CD14-positive monocyte (primary cell): ENCODE results near the gene SP110. TPM values are rescaled to one million over a fixed set of nuclear protein-coding genes. Genes with fewer than 3 reads are reported as not detected.
A peak's percentile ranks its signal among the peaks of the same experiment; 100 is the strongest.

ENCODE experiments used
- DNase-seq, 3 donors: peaks; one replicate each; pipeline ENCODE4 v3.0.0-alpha.2; 2011 to 2022
- H2AFZ ChIP-seq: 2 replicates; pipeline ENCODE4 v1.6.0; 2012; ENCODE audit warnings: mild to moderate bottlenecking, low read depth, low read length, inconsistent platforms; ENCODE audit not compliant: insufficient read depth, poor library complexity, severe bottlenecking
- H3K27ac ChIP-seq, 2 donors: 1 replicate in 1 of 2; 2 replicates in 1 of 2; pipeline ENCODE4 v1.5.1; 2012 to 2013; ENCODE audit warnings: low read length in 2 of 2, control low read depth in 1 of 2, inconsistent platforms in 1 of 2, low read depth in 1 of 2, mild to moderate bottlenecking in 1 of 2
- H3K27me3 ChIP-seq, 2 donors: one replicate each; pipeline versions ENCODE4 v1.6.0 to v1.6.1; 2011 to 2013; ENCODE audit warnings: low read length in 2 of 2; ENCODE audit not compliant: control insufficient read depth in 2 of 2, insufficient read depth in 2 of 2
- H3K36me3 ChIP-seq, 2 donors: replicated peaks in 1 of 2; 1 replicate in 1 of 2; 2 replicates in 1 of 2; pipeline versions ENCODE4 v1.5.1 to v1.6.1; 2012 to 2013; ENCODE audit warnings: low read length in 2 of 2, control low read depth in 1 of 2, inconsistent platforms in 1 of 2, mild to moderate bottlenecking in 1 of 2; ENCODE audit not compliant: insufficient read depth in 2 of 2, control insufficient read depth in 1 of 2
- H3K4me1 ChIP-seq, 2 donors: 1 replicate in 1 of 2; 2 replicates in 1 of 2; pipeline versions ENCODE4 v1.5.1 to v1.6.1; 2012 to 2013; ENCODE audit warnings: low read length in 2 of 2, control low read depth in 1 of 2, inconsistent platforms in 1 of 2, mild to moderate bottlenecking in 1 of 2, moderate library complexity in 1 of 2; ENCODE audit not compliant: insufficient read depth in 2 of 2, control insufficient read depth in 1 of 2
- H3K4me2 ChIP-seq: replicated peaks from 2 replicates; pipeline ENCODE3; 2012; ENCODE audit warnings: low read length, moderate library complexity, mild to moderate bottlenecking; ENCODE audit not compliant: poor library complexity, severe bottlenecking; ENCODE audit errors: extremely low read depth
- H3K4me3 ChIP-seq, 3 experiments: fragments of 200-600 bp in 1 of 3; sonication (generic) in 1 of 3; replicated peaks in 1 of 3; 1 replicate in 2 of 3; 2 replicates in 1 of 3; pipeline ENCODE4 v1.5.1; 2011 to 2013; ENCODE audit warnings: low read length in 3 of 3, mild to moderate bottlenecking in 3 of 3, control low read depth in 2 of 3, low read depth in 2 of 3, inconsistent platforms in 1 of 3, moderate library complexity in 1 of 3
- H3K79me2 ChIP-seq: 2 replicates; pipeline ENCODE4 v1.6.0; 2012; ENCODE audit warnings: mild to moderate bottlenecking, control low read depth, inconsistent platforms, low read length, moderate library complexity; ENCODE audit not compliant: insufficient read depth
- H3K9ac ChIP-seq: 2 replicates; pipeline ENCODE4 v1.6.0; 2017; ENCODE audit warnings: low read length, mild to moderate bottlenecking; ENCODE audit not compliant: insufficient read depth, poor library complexity, severe bottlenecking
- H3K9me3 ChIP-seq, 2 donors: replicated peaks in 1 of 2; 1 replicate in 1 of 2; 2 replicates in 1 of 2; pipeline versions ENCODE4 v1.5.1 to v1.6.1; 2012 to 2013; ENCODE audit warnings: low read length in 2 of 2, control low read depth in 1 of 2; ENCODE audit not compliant: control insufficient read depth in 1 of 2, insufficient read depth in 1 of 2
- H4K20me1 ChIP-seq: 2 replicates; pipeline ENCODE4 v1.6.0; 2012; ENCODE audit warnings: mild to moderate bottlenecking, low read length, control low read depth, moderate library complexity; ENCODE audit not compliant: insufficient read depth
- H3K27ac Mint-ChIP-seq, 7 donors: one replicate each; pipeline ENCODE4 v1.8.0; 2020; ENCODE audit warnings: mild to moderate bottlenecking in 7 of 7, mixed read lengths in 7 of 7, moderate library complexity in 6 of 7, inconsistent platforms in 2 of 7
- H3K27me3 Mint-ChIP-seq, 3 donors: one replicate each; pipeline ENCODE4 v1.8.0; 2021 to 2022; ENCODE audit warnings: low read depth in 3 of 3, mild to moderate bottlenecking in 3 of 3, mixed read lengths in 3 of 3, moderate library complexity in 3 of 3, inconsistent platforms in 1 of 3
- H3K36me3 Mint-ChIP-seq, 2 donors: one replicate each; pipeline ENCODE4 v1.8.0; 2020; ENCODE audit warnings: mixed read lengths in 2 of 2, inconsistent platforms in 1 of 2, mild to moderate bottlenecking in 1 of 2
- H3K4me1 Mint-ChIP-seq: one replicate; pipeline ENCODE4 v1.8.0; 2020; ENCODE audit warnings: mild to moderate bottlenecking, mixed read lengths
- H3K4me3 Mint-ChIP-seq, 2 donors: one replicate each; pipeline ENCODE4 v1.8.0; 2020; ENCODE audit warnings: mild to moderate bottlenecking in 2 of 2, mixed read lengths in 2 of 2, moderate library complexity in 1 of 2
- H3K9me3 Mint-ChIP-seq, 7 donors: one replicate each; pipeline ENCODE4 v1.8.0; 2020 to 2022; ENCODE audit warnings: mixed read lengths in 7 of 7, mild to moderate bottlenecking in 6 of 7, moderate library complexity in 6 of 7, inconsistent platforms in 2 of 7
- WGBS: methylation state at CpG from one replicate; pipeline ENCODE4 v1.1.5; 2013; ENCODE audit warnings: missing lambda C conversion rate; ENCODE audit not compliant: insufficient coverage; 5-methylcytosine and 5-hydroxymethylcytosine counted together
- intact Hi-C, 2 donors: fragments of 100-400 bp; cut with micrococcal nuclease; formaldehyde crosslinking; loops; one replicate each; pipeline versions ENCODE4 v1.15.0 to v1.15.1; 2023
- polyA plus RNA-seq, 3 donors: library from polyadenylated mRNA; depleted of rRNA in 1 of 3; unstranded in 2 of 3; stranded (reverse) in 1 of 3; fragments of 300-500 nt in 2 of 3; fragments of >200 nt in 1 of 3; fragmentation: Illumina TruSeq in 2 of 3; gene quantifications; 1 replicate in 2 of 3; 2 replicates in 1 of 3; pipeline ENCODE4 v1.2.3, GENCODE V29; 2012 to 2021
- TF ChIP-seq, protein P1 (sequence below): fragments of 200-600 bp; IDR thresholded peaks from one replicate; pipeline ENCODE4 v1.8.0; 2022; ENCODE audit warnings: antibody characterized with exemption, mild to moderate bottlenecking

The SP110 gene
- polyA plus RNA-seq, 3 donors: 39.1 to 66.1 (median 65.5) TPM

DNA sequence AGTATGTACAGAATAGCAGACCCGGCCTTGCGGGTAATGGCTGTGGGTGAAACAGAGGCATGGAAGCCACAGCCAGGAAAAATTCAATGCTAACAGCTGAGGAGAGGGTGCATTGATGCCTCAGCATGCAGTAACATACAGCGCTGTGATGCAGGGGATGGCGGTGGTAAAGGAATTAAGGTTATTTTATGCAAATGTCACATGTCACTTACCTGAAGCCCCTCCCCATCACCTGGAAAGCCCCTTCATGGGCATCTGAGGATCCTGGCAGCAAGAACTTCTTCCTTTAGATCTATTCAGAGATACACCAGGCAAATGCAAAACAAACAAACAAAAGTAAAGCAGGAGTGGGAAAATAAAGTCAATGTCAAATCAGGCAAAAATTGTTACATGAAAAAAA is 1.7 kb upstream of the SP110 start:
- Histone ChIP-seq H3K4me3 (no peak overlapping the region), H3K79me2 (peaks cover 32% of the 10 kb centered on the region), H4K20me1 (peaks cover 15% of the 10 kb centered on the region), H2AFZ (no peak overlapping the region), H3K4me1 (peaks cover 59 to 78% of the 10 kb centered on the region in 2 donors), H3K4me2 (no peak overlapping the region), H3K36me3 (peaks cover 3 to 4% of the 10 kb centered on the region in 2 donors), H3K27ac (no peak overlapping the region), H3K9me3 (no peaks in the 10 kb centered on the region), H3K27me3 (no peaks in the 10 kb centered on the region), H3K9ac (no peak overlapping the region)
- DNase-seq: no peak
- H3K27me3 Mint-ChIP-seq: no peaks in the 10 kb centered on the region
- peaks cover 3 to 5% of the 10 kb centered on the region in 2 donors for H3K36me3 Mint-ChIP-seq
- H3K4me3 Mint-ChIP-seq: no peak overlapping the region
- no CpG with 5 or more reads among the region's 4 CpGs for WGBS
- intact Hi-C loops: loop anchor here (5.0 to 10.0 kb wide), 2 partner anchors 106 to 193 kb away; partner anchors contain the start of genes SP100 (in 1 of the 2) and SP140L (in 1 of the 2)
- no peaks in the 10 kb centered on the region for H3K9me3 Mint-ChIP-seq
- TF ChIP-seq, protein P1, sequence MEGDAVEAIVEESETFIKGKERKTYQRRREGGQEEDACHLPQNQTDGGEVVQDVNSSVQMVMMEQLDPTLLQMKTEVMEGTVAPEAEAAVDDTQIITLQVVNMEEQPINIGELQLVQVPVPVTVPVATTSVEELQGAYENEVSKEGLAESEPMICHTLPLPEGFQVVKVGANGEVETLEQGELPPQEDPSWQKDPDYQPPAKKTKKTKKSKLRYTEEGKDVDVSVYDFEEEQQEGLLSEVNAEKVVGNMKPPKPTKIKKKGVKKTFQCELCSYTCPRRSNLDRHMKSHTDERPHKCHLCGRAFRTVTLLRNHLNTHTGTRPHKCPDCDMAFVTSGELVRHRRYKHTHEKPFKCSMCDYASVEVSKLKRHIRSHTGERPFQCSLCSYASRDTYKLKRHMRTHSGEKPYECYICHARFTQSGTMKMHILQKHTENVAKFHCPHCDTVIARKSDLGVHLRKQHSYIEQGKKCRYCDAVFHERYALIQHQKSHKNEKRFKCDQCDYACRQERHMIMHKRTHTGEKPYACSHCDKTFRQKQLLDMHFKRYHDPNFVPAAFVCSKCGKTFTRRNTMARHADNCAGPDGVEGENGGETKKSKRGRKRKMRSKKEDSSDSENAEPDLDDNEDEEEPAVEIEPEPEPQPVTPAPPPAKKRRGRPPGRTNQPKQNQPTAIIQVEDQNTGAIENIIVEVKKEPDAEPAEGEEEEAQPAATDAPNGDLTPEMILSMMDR: no peak
- H3K4me1 Mint-ChIP-seq: peaks cover 62% of the 10 kb centered on the region
- H3K27ac Mint-ChIP-seq: peak overlapping the region in 1 of 7 donors; percentile 63

DNA sequence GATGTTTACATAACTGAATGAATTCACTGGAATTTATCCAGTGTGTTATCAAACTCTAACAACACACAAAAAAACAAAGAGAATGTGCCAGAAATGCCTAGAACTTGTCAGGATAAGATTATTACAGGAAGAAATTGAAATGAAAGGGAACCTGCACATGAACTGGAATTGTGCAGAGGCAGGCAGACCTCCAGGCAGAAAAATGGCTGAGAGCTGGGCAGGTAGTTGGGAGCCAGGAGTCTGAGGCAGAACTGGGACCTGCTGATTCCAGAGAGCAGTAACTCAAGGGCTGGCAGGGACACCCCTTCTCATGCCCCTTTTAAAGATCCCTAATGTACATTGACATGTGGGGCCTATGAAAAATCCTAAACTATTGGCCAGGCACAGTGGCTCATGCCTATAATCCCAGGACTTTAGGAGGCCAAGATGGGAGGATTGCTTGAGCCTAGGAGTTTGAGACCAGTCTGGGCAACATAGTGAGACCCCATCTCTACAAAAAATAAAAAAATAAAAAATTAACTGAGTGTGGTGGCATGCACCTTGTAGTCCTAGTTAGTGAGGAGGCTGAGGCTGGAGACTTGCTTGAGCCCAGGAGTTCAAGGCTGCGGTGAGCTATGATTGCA is 674 bp upstream of the SP110 start:
- H3K36me3 Mint-ChIP-seq: peaks cover 12 to 13% of the 10 kb centered on the region in 2 donors
- Histone ChIP-seq H2AFZ (peak overlapping the region; percentile 89), H3K4me1 (peaks cover 49 to 72% of the 10 kb centered on the region in 2 donors), H3K79me2 (peaks cover 42% of the 10 kb centered on the region), H3K4me2 (peak overlapping the region; percentile 87), H3K9ac (peak overlapping the region; percentile 78), H3K27me3 (no peaks in the 10 kb centered on the region), H3K36me3 (peaks cover 13 to 15% of the 10 kb centered on the region in 2 donors), H3K4me3 (peak overlapping the region; percentile 80 to 99 (median 96)), H4K20me1 (peaks cover 25% of the 10 kb centered on the region), H3K9me3 (no peaks in the 10 kb centered on the region), H3K27ac (peak overlapping the region; percentile 75 to 94)
- 100% methylated on average over 1 of the region's 1 CpG for WGBS
- H3K27me3 Mint-ChIP-seq: no peaks in the 10 kb centered on the region
- TF ChIP-seq, protein P1: no peak
- H3K4me1 Mint-ChIP-seq: peaks cover 60% of the 10 kb centered on the region
- peak overlapping the region; percentile 97 to 99 for H3K4me3 Mint-ChIP-seq
- no peak for DNase-seq
- intact Hi-C loops: loop anchor here (5.0 to 10.0 kb wide), 2 partner anchors 107 to 194 kb away; partner anchors contain the start of genes SP100 (in 1 of the 2) and SP140L (in 1 of the 2)
- H3K9me3 Mint-ChIP-seq: no peaks in the 10 kb centered on the region
- H3K27ac Mint-ChIP-seq: peak overlapping the region; percentile 96 to 99 (median 97)
